ENCODE results near the gene CNTNAP2. TPM values are rescaled to one million over a fixed set of nuclear protein-coding genes. Genes with fewer than 3 reads are reported as not detected.

CNTNAP2 gene
- total and polyA plus RNA-seq, 2 of the 8 experiments (the other 6 are each of a cell fraction or from before 2014, with no cell fraction given): 27.9 to 71.0 TPM

DNA sequence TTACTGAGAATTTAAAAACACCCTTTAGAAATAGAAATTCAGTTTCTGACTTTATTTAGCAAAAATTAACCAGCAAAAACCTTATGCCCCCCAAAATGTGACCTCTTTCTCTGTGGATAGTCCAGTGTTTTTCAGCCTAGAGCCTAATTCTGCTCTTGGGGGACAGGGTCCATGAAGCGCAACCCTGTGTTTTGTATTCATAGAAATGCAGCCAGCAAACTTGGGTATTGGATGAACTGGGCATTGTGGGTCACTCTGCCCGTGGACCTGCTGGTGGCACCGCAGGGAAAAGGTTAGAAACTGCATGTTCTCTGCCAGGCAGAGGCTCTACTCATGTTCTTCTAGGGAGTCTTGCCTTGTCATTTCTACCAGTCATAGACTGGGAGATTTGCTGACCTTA, 1686.5 kb downstream of the CNTNAP2 start:
- Histone ChIP-seq H3K79me1 (ENCODE audit: low read depth, low read length) (no peaks in the 10 kb centered on the region), H3K14ac (ENCODE audit: insufficient read length) (no peak overlapping the region), H3K4me1 (replicated peaks in 1 of 4; ENCODE audit: control insufficient read depth in 3 of 4, insufficient read depth in 4 of 4, low read length in 3 of 4) (no peaks in the 10 kb centered on the region), H2AFZ (ENCODE audit: low read length) (no peak overlapping the region), H3K27ac (ENCODE audit: low read depth, low read length) (no peak overlapping the region), H3K9me3 (ENCODE audit: insufficient read depth in 2 of 2, low read depth in 1 of 2, low read length in 1 of 2) (no peaks in the 10 kb centered on the region), H3K23me2 (ENCODE audit: low read depth, low read length) (no peaks in the 10 kb centered on the region), H3K56ac (replicated peaks; ENCODE audit: insufficient read length, low read depth, low read length) (no peak overlapping the region), H2BK20ac (ENCODE audit: low read length) (no peak overlapping the region), H4K8ac (ENCODE audit: extremely low read depth, insufficient read depth, low read length) (no peak overlapping the region), H2BK15ac (ENCODE audit: low read length) (no peak overlapping the region), H2AK5ac (ENCODE audit: low read depth, low read length) (no peak overlapping the region), H3K23ac (ENCODE audit: insufficient read length) (no peak overlapping the region), H3K36me3 (ENCODE audit: control insufficient read depth in 2 of 4, insufficient read depth in 4 of 4, low read length in 3 of 4) (no peaks in the 10 kb centered on the region; a peak in 1 of 8 replicates), H3K18ac (ENCODE audit: extremely low read depth, low read length) (no peak overlapping the region), H2BK12ac (ENCODE audit: low read depth, low read length) (no peak overlapping the region), H3K79me2 (ENCODE audit: control insufficient read depth in 1 of 2, insufficient read depth in 2 of 2, low read length in 2 of 2) (no peaks in the 10 kb centered on the region), H2BK5ac (ENCODE audit: low read depth, low read length) (no peak overlapping the region), H3K4me3 (ENCODE audit: extremely low read depth in 1 of 4, insufficient read depth in 2 of 4, low read depth in 3 of 4, low read length in 4 of 4) (no peak overlapping the region), H2BK120ac (replicated peaks; ENCODE audit: low read depth, low read length) (no peak overlapping the region), H4K5ac (ENCODE audit: insufficient read length, low read depth, low read length) (no peak overlapping the region), H4K20me1 (replicated peaks in 1 of 2; ENCODE audit: control insufficient read depth in 1 of 2, insufficient read depth in 2 of 2, low read length in 2 of 2) (no peaks in the 10 kb centered on the region), H3K4ac (replicated peaks; ENCODE audit: insufficient read length, low read depth, low read length) (no peak overlapping the region), H3K27me3 (replicated peaks in 1 of 4; ENCODE audit: control insufficient read depth in 3 of 4, extremely low read depth in 1 of 4, insufficient read depth in 3 of 4, low read length in 3 of 4) (no peaks in the 10 kb centered on the region), H3K9ac (replicated peaks in 1 of 4; ENCODE audit: extremely low read depth in 1 of 4, low read depth in 3 of 4, low read length in 3 of 4) (no peak overlapping the region), H3K4me2 (ENCODE audit: insufficient read depth in 1 of 2, low read depth in 2 of 2, low read length in 2 of 2) (no peak overlapping the region), H4K91ac (replicated peaks; ENCODE audit: insufficient read length, low read length) (no peak overlapping the region)
- DNase-seq (ENCODE audit: low read depth in 1 of 2, low spot score in 2 of 2) (no peak), FAIRE-seq (no peak)
- CTCF ChIA-PET (ENCODE audit: partially characterized antibody): no interaction called here
- POLR2A ChIA-PET (ENCODE audit: partially characterized antibody): no interaction called here
- WGBS, 2 experiments (ENCODE audit: extremely low coverage in 1 of 2, insufficient coverage in 1 of 2, insufficient read length in 1 of 2, insufficient replicate concordance in 2 of 2, low coverage in 1 of 2, low lambda C conversion rate in 2 of 2, missing lambda C conversion rate in 1 of 2): 91% methylated on average over 3 of the region's 3 CpGs; no CpG with 5 or more reads in 1 of the 2 experiments
- no peak for TF ChIP-seq NRF1 (IDR thresholded peaks at IDR 0.05; ENCODE audit: low read depth, low read length)
- TF ChIP-seq BRCA1 (IDR thresholded peaks at IDR 0.05; ENCODE audit: low read depth, low read length): no peak
- TF ChIP-seq, protein P1, sequence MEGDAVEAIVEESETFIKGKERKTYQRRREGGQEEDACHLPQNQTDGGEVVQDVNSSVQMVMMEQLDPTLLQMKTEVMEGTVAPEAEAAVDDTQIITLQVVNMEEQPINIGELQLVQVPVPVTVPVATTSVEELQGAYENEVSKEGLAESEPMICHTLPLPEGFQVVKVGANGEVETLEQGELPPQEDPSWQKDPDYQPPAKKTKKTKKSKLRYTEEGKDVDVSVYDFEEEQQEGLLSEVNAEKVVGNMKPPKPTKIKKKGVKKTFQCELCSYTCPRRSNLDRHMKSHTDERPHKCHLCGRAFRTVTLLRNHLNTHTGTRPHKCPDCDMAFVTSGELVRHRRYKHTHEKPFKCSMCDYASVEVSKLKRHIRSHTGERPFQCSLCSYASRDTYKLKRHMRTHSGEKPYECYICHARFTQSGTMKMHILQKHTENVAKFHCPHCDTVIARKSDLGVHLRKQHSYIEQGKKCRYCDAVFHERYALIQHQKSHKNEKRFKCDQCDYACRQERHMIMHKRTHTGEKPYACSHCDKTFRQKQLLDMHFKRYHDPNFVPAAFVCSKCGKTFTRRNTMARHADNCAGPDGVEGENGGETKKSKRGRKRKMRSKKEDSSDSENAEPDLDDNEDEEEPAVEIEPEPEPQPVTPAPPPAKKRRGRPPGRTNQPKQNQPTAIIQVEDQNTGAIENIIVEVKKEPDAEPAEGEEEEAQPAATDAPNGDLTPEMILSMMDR (IDR thresholded peaks at IDR 0.05; ENCODE audit: control extremely low read depth in 1 of 3, insufficient read depth in 1 of 3, low read depth in 1 of 3, low read length in 3 of 3): no peak
- TF ChIP-seq RXRA (IDR thresholded peaks at IDR 0.05; ENCODE audit: insufficient read depth, low read depth, low read length): no peak
- no peak for TF ChIP-seq KDM5A (IDR thresholded peaks at IDR 0.05; ENCODE audit: low read length)
- no peak for TF ChIP-seq CTBP2 (IDR thresholded peaks at IDR 0.05; ENCODE audit: borderline replicate concordance, insufficient read depth, insufficient read length, low read length)
- no peak for TF ChIP-seq PHF8 (conservative IDR thresholded peaks at IDR 0.05; ENCODE audit: low read depth, low read length)
- TF ChIP-seq POU5F1 (IDR thresholded peaks at IDR 0.05; ENCODE audit: low read depth, low read length): no peak
- no peak for TF ChIP-seq TAF7 (optimal IDR thresholded peaks at IDR 0.05; ENCODE audit: borderline replicate concordance, low read depth, low read length)
- no peak for TF ChIP-seq SRF (IDR thresholded peaks at IDR 0.05; ENCODE audit: low read depth, low read length)
- no peak for TF ChIP-seq RNF2 (IDR thresholded peaks at IDR 0.05; ENCODE audit: borderline replicate concordance, low read depth, low read length, missing control alignments, poor library complexity, severe bottlenecking)
- TF ChIP-seq SP4 (IDR thresholded peaks at IDR 0.05; ENCODE audit: low read length): no peak
